Melanocyte of skin (primary cell): Measurements from ENCODE around the gene RIPOR2. TPM values are rescaled to one million over a fixed set of nuclear protein-coding genes. Genes with fewer than 3 reads are reported as not detected.

ENCODE experiments used
- total RNA-seq, 2 donors: library from RNA; depleted of rRNA; stranded (reverse); fragments of >200 nt; gene quantifications; 2 replicates each; pipeline ENCODE4 v1.2.3, GENCODE V29; 2012

RIPOR2 gene
- total RNA-seq: 1 to 10 TPM; 3.0 to 3.4 TPM

DNA sequence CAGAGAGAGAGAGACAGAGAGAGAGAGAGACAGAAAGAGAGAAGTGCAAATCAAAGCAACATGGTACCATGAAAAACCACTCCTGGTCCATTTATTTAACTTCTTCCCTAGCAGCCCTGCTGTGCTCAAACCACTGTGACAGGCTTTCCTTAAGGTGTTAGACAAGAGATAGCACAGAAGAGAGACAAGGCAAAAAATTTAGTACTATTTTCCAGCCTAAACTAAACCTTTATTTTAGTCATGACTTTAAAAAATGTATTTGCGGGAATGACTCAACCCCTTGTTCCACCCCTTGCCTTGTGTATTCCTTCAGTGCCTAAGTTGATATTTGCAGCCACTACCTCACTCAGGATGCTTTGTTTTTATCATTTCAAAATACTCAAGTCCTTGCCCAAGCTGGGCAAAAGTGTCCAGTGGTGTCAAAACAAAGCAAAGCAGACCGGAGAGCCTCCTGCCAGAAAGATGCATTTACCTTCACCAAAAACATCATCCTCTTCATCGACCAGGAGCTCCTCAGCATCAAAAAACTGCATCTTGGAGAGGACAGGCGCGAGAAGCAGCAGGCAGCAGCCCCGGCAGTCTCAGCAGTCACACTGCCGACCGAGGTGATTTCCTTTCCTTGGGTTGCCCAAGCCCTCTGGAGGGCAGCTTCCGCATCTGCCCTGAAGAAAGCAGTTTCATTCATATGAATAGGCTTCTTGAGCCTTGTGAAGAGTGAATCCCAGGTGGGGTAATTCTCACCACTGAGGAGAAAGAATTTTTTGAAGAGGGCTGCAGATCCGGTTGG is at the start of gene RIPOR2:
Gene RIPOR2, minus strand, starts transcription at position 595 of the 787 bp plus-strand sequence. Its CDS starts 62 bp downstream, at position 533.

DNA sequence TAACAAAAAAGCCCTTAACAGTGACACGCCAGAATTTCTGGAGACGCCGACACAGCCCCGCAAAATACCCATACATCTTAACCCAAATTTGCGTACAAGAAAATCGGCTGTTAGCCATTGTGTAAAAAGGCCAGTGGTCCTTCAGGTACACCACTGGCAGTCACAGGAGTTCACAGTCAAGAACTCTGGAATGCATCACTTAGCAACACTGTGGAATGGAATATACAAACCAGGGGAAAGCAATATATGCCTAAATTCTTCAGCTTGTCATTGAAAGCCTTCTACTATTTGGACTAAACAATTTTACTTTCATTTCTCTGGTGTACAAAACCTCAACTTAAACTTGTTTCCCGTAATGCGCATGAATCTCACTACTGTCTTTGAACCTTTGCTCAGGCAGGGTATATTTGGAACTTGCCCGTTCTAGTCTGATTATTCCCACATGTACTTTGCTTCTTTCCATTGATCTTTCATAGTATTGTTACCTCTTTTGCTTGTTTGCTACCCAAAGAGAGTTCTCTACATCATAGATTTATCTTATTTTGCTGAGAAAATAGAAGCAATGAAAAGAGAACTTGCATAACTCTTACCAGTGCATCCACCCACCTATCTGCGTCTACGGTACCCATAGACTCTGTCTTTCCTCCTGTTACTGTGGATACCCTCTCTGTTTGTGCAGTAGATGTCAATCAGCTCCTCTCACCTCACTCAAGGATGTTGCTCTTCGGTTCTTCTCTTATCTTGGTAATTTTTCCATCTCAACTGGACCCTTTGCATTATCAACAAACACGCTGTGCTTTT is 136.8 kb downstream of the RIPOR2 start, which contains the start of gene ARMH2:
Gene ARMH2, minus strand, starts transcription at position 178 of the 801 bp plus-strand sequence. Its CDS starts 60 bp downstream, at position 118.

GRCh38 chr6:24774696-24775519 is 160.9 kb downstream of the RIPOR2 start, which contains the start of gene GMNN:
Gene GMNN, plus strand, starts transcription at chr6:24774937. Its CDS starts 2,310 bp downstream, at chr6:24777247.

Other genes with a start within 250 kb of the RIPOR2 start
- 100 to 1,000 TPM; 123 to 137 TPM for gene C6orf62, start 216.8 kb downstream of the RIPOR2 start, total RNA-seq
- 10 to 100 TPM; 23.7 to 51.3 TPM for gene GMNN, start 161.0 kb downstream of the RIPOR2 start, total RNA-seq
- gene ARMH2, start 137.0 kb downstream of the RIPOR2 start, total RNA-seq: not detected